CD4-positive, alpha-beta T cell (primary cell): ENCODE data around the gene MAP3K5. TPM values are rescaled to one million over a fixed set of nuclear protein-coding genes. Genes with fewer than 3 reads are reported as not detected.

Experiments used
- ATAC-seq: fragments of 200-7000 bp; cut with Tn5 transposase; one replicate; pipeline ENCODE4 v1.10.0; 2022; ENCODE audit warnings: mild to moderate bottlenecking; ENCODE audit not compliant: poor library complexity
- CTCF ChIA-PET: fragments of 350-600 bp; sonication (Branson Sonifier 250); formaldehyde crosslinking; loops from one replicate; lab custom pipeline; 2021; ENCODE audit warnings: antibody characterized with exemption, inconsistent platforms; lab: Charles Lee
- POLR2A ChIA-PET: fragments of 350-600 bp; sonication (Branson Sonifier 250); formaldehyde crosslinking; loops from one replicate; lab custom pipeline; 2021; ENCODE audit warnings: antibody characterized with exemption, inconsistent platforms; lab: Charles Lee
- DNase-seq, 14 experiments: peaks; one replicate each; pipeline ENCODE4 v3.0.0-alpha.2; 2013 to 2020; ENCODE audit warnings: mixed read lengths in 2 of 14
- H3K27ac ChIP-seq, 2 donors: one replicate each; pipeline versions ENCODE4 v1.5.1 to v1.7.0; 2013; ENCODE audit warnings: low read length in 2 of 2, low read depth in 1 of 2, mild to moderate bottlenecking in 1 of 2
- H3K27me3 ChIP-seq, 2 experiments: 1 replicate in 1 of 2; 2 replicates in 1 of 2; pipeline versions ENCODE4 v1.6.1 to v1.7.0; 2013; ENCODE audit warnings: low read length in 2 of 2, control low read depth in 1 of 2, mild to moderate bottlenecking in 1 of 2, moderate library complexity in 1 of 2; ENCODE audit not compliant: insufficient read depth in 2 of 2, control insufficient read depth in 1 of 2
- H3K36me3 ChIP-seq: one replicate; pipeline ENCODE4 v1.6.1; 2013; ENCODE audit warnings: low read length, control low read depth; ENCODE audit not compliant: insufficient read depth
- H3K4me1 ChIP-seq: one replicate; pipeline ENCODE4 v1.6.1; 2013; ENCODE audit warnings: low read length, control low read depth; ENCODE audit not compliant: insufficient read depth
- H3K4me3 ChIP-seq: one replicate; pipeline ENCODE4 v1.5.1; 2013; ENCODE audit warnings: mild to moderate bottlenecking, low read length, moderate library complexity
- H3K9me3 ChIP-seq, 2 experiments: 1 replicate in 1 of 2; 2 replicates in 1 of 2; pipeline versions ENCODE4 v1.6.1 to v1.7.0; 2013; ENCODE audit warnings: low read length in 2 of 2, mild to moderate bottlenecking in 2 of 2, control low read depth in 1 of 2, moderate library complexity in 1 of 2; ENCODE audit not compliant: control insufficient read depth in 1 of 2, insufficient read depth in 1 of 2
- H3K27ac Mint-ChIP-seq: one replicate; pipeline ENCODE4 v1.8.0; 2020; ENCODE audit warnings: mixed read lengths
- H3K27me3 Mint-ChIP-seq: one replicate; pipeline ENCODE4 v1.8.0; 2021; ENCODE audit warnings: mixed read lengths
- H3K36me3 Mint-ChIP-seq: one replicate; pipeline ENCODE4 v1.8.0; 2021; ENCODE audit warnings: low read depth, mixed read lengths
- H3K4me1 Mint-ChIP-seq: one replicate; pipeline ENCODE4 v1.8.0; 2021; ENCODE audit warnings: low read depth, mixed read lengths
- H3K4me3 Mint-ChIP-seq: one replicate; pipeline ENCODE4 v1.8.0; 2020; ENCODE audit warnings: mild to moderate bottlenecking, mixed read lengths
- H3K9me3 Mint-ChIP-seq: one replicate; pipeline ENCODE4 v1.8.0; 2020; ENCODE audit warnings: mixed read lengths
- CTCF ChIP-seq: fragments of 200-600 bp; IDR thresholded peaks from one replicate; pipeline ENCODE4 v1.8.0; 2022; ENCODE audit warnings: antibody characterized with exemption, mild to moderate bottlenecking
- intact Hi-C, 2 experiments: fragments of 100-400 bp; cut with DNase I in 1 of 2; cut with micrococcal nuclease in 1 of 2; formaldehyde crosslinking; loops; one replicate each; pipeline versions ENCODE4 v1.15.1 to v1.9.0; 2023 to 2025; cut with DNase I, micrococcal nuclease
- total RNA-seq, 174 experiments: library from RNA in 2 of 174; stranded (reverse) in 2 of 174; gene quantifications; one replicate each; pipeline ENCODE4 v1.2.3 and lab custom pipeline; 2021 to 2026

MAP3K5 gene
- total RNA-seq, 2 experiments from 2014 or later, result 12.9 to 14.1 TPM

GRCh38 chr6:136651982-136652381 lies 140.3 kb downstream of the MAP3K5 start:
- no peak overlapping the region for H3K27ac Mint-ChIP-seq
- no peak for TF ChIP-seq CTCF

GRCh38 chr6:136647363-136647852 lies 144.9 kb downstream of the MAP3K5 start:
- CTCF ChIA-PET, result interaction anchor here (9.8 kb wide), 1 partner anchor 144 kb away, joined by 224 read pairs; the partner anchor contains the start of gene MAP3K5
- Mint-ChIP-seq H3K27me3 (no peaks in the 10 kb centered on the region), H3K4me1 (no peaks in the 10 kb centered on the region), H3K4me3 (no peak overlapping the region), H3K27ac (no peak overlapping the region), H3K9me3 (no peaks in the 10 kb centered on the region), H3K36me3 (peaks cover 2% of the 10 kb centered on the region)
- no peak for TF ChIP-seq CTCF
- H3K27me3 ChIP-seq, result no peaks in the 10 kb centered on the region
- peaks cover 16% of the 10 kb centered on the region for H3K4me1 ChIP-seq
- DNase-seq, result peak in 11 of 14 experiments; percentile 1 to 86 (median 24)
- no peak overlapping the region for H3K4me3 ChIP-seq
- intact Hi-C loops, result loop anchor here in 1 of 2 experiments (5.0 kb wide), 1 partner anchor 50 kb away; no protein-coding TSS in a partner anchor
- H3K27ac ChIP-seq, result peak overlapping the region; percentile 36 to 66
- peaks cover 10% of the 10 kb centered on the region for H3K36me3 ChIP-seq
- POLR2A ChIA-PET, result interaction anchor here (0.8 to 5.9 kb wide), 3 partner anchors 125 to 147 kb away, joined by 3 to 147 read pairs (median 3); partner anchors contain the start of gene MAP3K5
- no peaks in the 10 kb centered on the region for H3K9me3 ChIP-seq
- ATAC-seq, result peak; percentile 95

More at GRCh38 chr6:136651982-136652381, 140.3 kb downstream of the MAP3K5 start:
- no peaks in the 10 kb centered on the region for H3K9me3 ChIP-seq
- intact Hi-C loops, result no loop called here
- ATAC-seq (no peak), DNase-seq (no peak)
- no peaks in the 10 kb centered on the region for H3K4me1 Mint-ChIP-seq
- peaks cover 10% of the 10 kb centered on the region for H3K4me1 ChIP-seq
- H3K27me3 ChIP-seq, result no peaks in the 10 kb centered on the region
- H3K4me3 Mint-ChIP-seq, result no peak overlapping the region
- H3K9me3 Mint-ChIP-seq, result no peaks in the 10 kb centered on the region
- no peak overlapping the region for H3K4me3 ChIP-seq
- no peak overlapping the region for H3K27ac ChIP-seq
- H3K36me3 ChIP-seq, result peaks cover 28% of the 10 kb centered on the region
- CTCF ChIA-PET, result interaction anchor here (3.3 kb wide), 1 partner anchor 140 kb away, joined by 22 read pairs; the partner anchor contains the start of gene MAP3K5
- peaks cover 22% of the 10 kb centered on the region for H3K36me3 Mint-ChIP-seq
- no peaks in the 10 kb centered on the region for H3K27me3 Mint-ChIP-seq
- POLR2A ChIA-PET, result interaction anchor here (0.8 kb wide), 1 partner anchor 140 kb away, joined by 4 read pairs; the partner anchor contains the start of gene MAP3K5

- Mint-ChIP-seq H3K27me3 (no peaks in the 10 kb centered on the region), H3K9me3 (no peaks in the 10 kb centered on the region), H3K4me1 (no peaks in the 10 kb centered on the region), H3K27ac (no peak overlapping the region), H3K4me3 (no peak overlapping the region), H3K36me3 (no peaks in the 10 kb centered on the region)
- H3K27ac ChIP-seq, result no peak overlapping the region
- peaks cover 14% of the 10 kb centered on the region for H3K36me3 ChIP-seq
- DNase-seq (no peak), ATAC-seq (no peak)
- POLR2A ChIA-PET, result interaction anchor here (1.1 to 5.9 kb wide), 2 partner anchors 126 to 145 kb away, joined by 3 to 147 read pairs; partner anchors contain the start of gene MAP3K5
- no peaks in the 10 kb centered on the region for H3K9me3 ChIP-seq
- CTCF ChIA-PET, result interaction anchor here (9.8 kb wide), 1 partner anchor 145 kb away, joined by 224 read pairs; the partner anchor contains the start of gene MAP3K5
- H3K4me3 ChIP-seq, result no peak overlapping the region
- peaks cover 16% of the 10 kb centered on the region for H3K4me1 ChIP-seq
- no peaks in the 10 kb centered on the region for H3K27me3 ChIP-seq
- intact Hi-C loops, result loop anchor here in 1 of 2 experiments (5.0 kb wide), 1 partner anchor 51 kb away; no protein-coding TSS in a partner anchor
- TF ChIP-seq CTCF, result no peak
Measured at GRCh38 chr6:136646377-136646776, 145.9 kb downstream of the MAP3K5 start.
